Ascending aorta (tissue), 2 donors: ENCODE data around the gene NCOA7. TPM values are rescaled to one million over a fixed set of nuclear protein-coding genes. Genes with fewer than 3 reads are reported as not detected.

Source experiments
- DNase-seq, 2 donors: peaks; one replicate each; pipeline ENCODE4 v3.0.0-alpha.2; 2019; ENCODE audit warnings: low spot score in 2 of 2
- H3K27ac ChIP-seq, 2 donors: fragments of 200-600 bp; sonication (generic); one replicate each; pipeline ENCODE4 v1.5.1; 2016 to 2017; ENCODE audit warnings: mild to moderate bottlenecking in 1 of 2
- H3K27me3 ChIP-seq: fragments of 200-600 bp; sonication (generic); one replicate; pipeline ENCODE4 v1.5.1; 2017
- H3K36me3 ChIP-seq, 2 donors: fragments of 200-600 bp; sonication (generic); one replicate each; pipeline ENCODE4 v1.5.1; 2016
- H3K4me1 ChIP-seq, 2 donors: fragments of 200-600 bp; sonication (generic); one replicate each; pipeline ENCODE4 v1.5.1; 2016 to 2017; ENCODE audit warnings: mild to moderate bottlenecking in 1 of 2
- H3K4me3 ChIP-seq, 2 donors: fragments of 200-600 bp; sonication (generic); one replicate each; pipeline ENCODE4 v1.5.1; 2016 to 2017; ENCODE audit warnings: mild to moderate bottlenecking in 1 of 2
- H3K9me3 ChIP-seq, 2 donors: fragments of 200-600 bp; sonication (generic); one replicate each; pipeline ENCODE4 v1.5.1; 2016
- intact Hi-C: fragments of 100-400 bp; cut with DNase I; formaldehyde crosslinking; loops from one replicate; pipeline ENCODE4 v1.15.1; 2023
- total RNA-seq: library from RNA; depleted of rRNA; stranded (reverse); fragments of >200 nt; gene quantifications from one replicate; pipeline ENCODE4 v1.1.0, GENCODE V29; 2016
- TF ChIP-seq, protein P1 (sequence below), 3 experiments: fragments of 200-600 bp in 2 of 3; fragments of 450-650 bp in 1 of 3; sonication (generic) in 2 of 3; IDR thresholded peaks; one replicate each; pipeline ENCODE4 v1.5.1; 2016 to 2019; ENCODE audit warnings: antibody characterized with exemption in 3 of 3, mild to moderate bottlenecking in 1 of 3, moderate library complexity in 1 of 3

NCOA7 gene
- total RNA-seq, 1 donor from 2014 or later, result 37.4 TPM

DNA sequence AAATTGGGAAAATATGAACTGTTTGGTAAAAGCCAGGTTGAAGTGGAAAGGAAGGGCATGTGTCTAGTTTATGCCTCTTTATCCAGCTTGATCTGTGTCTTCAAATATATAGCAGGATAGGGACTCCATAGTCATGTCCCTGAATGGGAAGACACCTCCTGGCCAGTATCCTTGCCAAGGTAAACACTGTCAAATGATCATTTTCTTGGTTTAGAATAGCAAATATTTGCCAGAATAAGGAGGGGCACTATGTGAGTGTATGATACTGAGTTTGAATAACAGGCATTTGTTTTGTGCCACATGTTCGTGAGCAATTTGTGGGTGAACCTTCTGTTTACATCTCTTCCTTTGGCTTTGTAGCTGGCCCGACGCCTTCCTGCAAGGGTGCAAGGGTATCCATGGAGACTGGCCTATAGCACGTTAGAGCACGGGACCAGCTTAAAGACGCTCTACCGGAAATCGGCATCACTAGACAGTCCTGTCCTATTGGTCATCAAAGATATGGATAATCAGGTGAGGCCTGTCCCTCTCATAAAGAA lies 131.6 kb downstream of the NCOA7 start:
- Histone ChIP-seq H3K27ac (no peak overlapping the region), H3K9me3 (no peaks in the 10 kb centered on the region), H3K4me3 (no peak overlapping the region), H3K27me3 (no peaks in the 10 kb centered on the region), H3K36me3 (peaks cover 25 to 56% of the 10 kb centered on the region in 2 donors), H3K4me1 (peaks cover 0 to 4% of the 10 kb centered on the region in 2 donors)
- TF ChIP-seq, protein P1, sequence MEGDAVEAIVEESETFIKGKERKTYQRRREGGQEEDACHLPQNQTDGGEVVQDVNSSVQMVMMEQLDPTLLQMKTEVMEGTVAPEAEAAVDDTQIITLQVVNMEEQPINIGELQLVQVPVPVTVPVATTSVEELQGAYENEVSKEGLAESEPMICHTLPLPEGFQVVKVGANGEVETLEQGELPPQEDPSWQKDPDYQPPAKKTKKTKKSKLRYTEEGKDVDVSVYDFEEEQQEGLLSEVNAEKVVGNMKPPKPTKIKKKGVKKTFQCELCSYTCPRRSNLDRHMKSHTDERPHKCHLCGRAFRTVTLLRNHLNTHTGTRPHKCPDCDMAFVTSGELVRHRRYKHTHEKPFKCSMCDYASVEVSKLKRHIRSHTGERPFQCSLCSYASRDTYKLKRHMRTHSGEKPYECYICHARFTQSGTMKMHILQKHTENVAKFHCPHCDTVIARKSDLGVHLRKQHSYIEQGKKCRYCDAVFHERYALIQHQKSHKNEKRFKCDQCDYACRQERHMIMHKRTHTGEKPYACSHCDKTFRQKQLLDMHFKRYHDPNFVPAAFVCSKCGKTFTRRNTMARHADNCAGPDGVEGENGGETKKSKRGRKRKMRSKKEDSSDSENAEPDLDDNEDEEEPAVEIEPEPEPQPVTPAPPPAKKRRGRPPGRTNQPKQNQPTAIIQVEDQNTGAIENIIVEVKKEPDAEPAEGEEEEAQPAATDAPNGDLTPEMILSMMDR (IDR thresholded peaks at IDR 0.05), result no peak
- intact Hi-C loops, result no loop called here
- DNase-seq, result no peak

GRCh38 chr6:125923366-125923877 lies 132.7 kb downstream of the NCOA7 start:
- intact Hi-C loops, result no loop called here
- Histone ChIP-seq H3K27ac (no peak overlapping the region), H3K9me3 (no peaks in the 10 kb centered on the region), H3K4me3 (no peak overlapping the region), H3K27me3 (no peaks in the 10 kb centered on the region), H3K4me1 (peaks cover 0 to 4% of the 10 kb centered on the region in 2 donors), H3K36me3 (peaks cover 29 to 65% of the 10 kb centered on the region in 2 donors)
- DNase-seq, result no peak
- TF ChIP-seq, protein P1 (IDR thresholded peaks at IDR 0.05), result no peak

- no peak for DNase-seq
- Histone ChIP-seq H3K27me3 (no peaks in the 10 kb centered on the region), H3K4me3 (no peak overlapping the region), H3K36me3 (peaks cover 29 to 69% of the 10 kb centered on the region in 2 donors), H3K9me3 (no peaks in the 10 kb centered on the region), H3K4me1 (peaks cover 0 to 4% of the 10 kb centered on the region in 2 donors), H3K27ac (no peak overlapping the region)
- intact Hi-C loops, result no loop called here
- TF ChIP-seq, protein P1 (IDR thresholded peaks at IDR 0.05), result no peak
Measured at GRCh38 chr6:125924169-125924568, 133.4 kb downstream of the NCOA7 start.

- Histone ChIP-seq H3K27me3 (no peaks in the 10 kb centered on the region), H3K27ac (no peak overlapping the region), H3K4me3 (no peak overlapping the region), H3K9me3 (no peaks in the 10 kb centered on the region), H3K36me3 (peaks cover 29 to 71% of the 10 kb centered on the region in 2 donors), H3K4me1 (no peaks in the 10 kb centered on the region)
- intact Hi-C loops, result no loop called here
- DNase-seq, result no peak
- TF ChIP-seq, protein P1 (IDR thresholded peaks at IDR 0.05), result no peak
Measured at GRCh38 chr6:125924697-125925358, 134.1 kb downstream of the NCOA7 start.

GRCh38 chr6:125926711-125927110 lies 136.0 kb downstream of the NCOA7 start:
- TF ChIP-seq, protein P1 (IDR thresholded peaks at IDR 0.05), result no peak
- no peaks in the 10 kb centered on the region for H3K9me3 ChIP-seq
- no peak overlapping the region for H3K27ac ChIP-seq
- peaks cover 23 to 64% of the 10 kb centered on the region in 2 donors for H3K36me3 ChIP-seq
- intact Hi-C loops, result no loop called here
- DNase-seq, result no peak
- H3K4me3 ChIP-seq, result no peak overlapping the region
- H3K27me3 ChIP-seq, result no peaks in the 10 kb centered on the region
- H3K4me1 ChIP-seq, result no peaks in the 10 kb centered on the region
